ENCODE measurements around the gene PAPOLA.

Gene PAPOLA

GRCh38 chr14:96511146-96511545, 9.0 kb downstream of the PAPOLA start:
- no peak for DNase-seq (ENCODE audit: low read depth, low spot score)
- in situ Hi-C loops (cut with HindIII; ENCODE audit: low sequenced_read_pairs), result no loop called here
- H3K4me3 ChIP-seq (ENCODE audit: low read depth, low read length), result no peak overlapping the region
- TF ChIP-seq CTCF (IDR thresholded peaks at IDR 0.05; ENCODE audit: low read depth, low read length), result no peak

GRCh38 chr14:96511667-96512066, 9.5 kb downstream of the PAPOLA start:
- DNase-seq (ENCODE audit: low read depth, low spot score), result no peak
- TF ChIP-seq CTCF (IDR thresholded peaks at IDR 0.05; ENCODE audit: low read depth, low read length), result no peak
- in situ Hi-C loops (cut with HindIII; ENCODE audit: low sequenced_read_pairs), result no loop called here
- no peak overlapping the region for H3K4me3 ChIP-seq (ENCODE audit: low read depth, low read length)

- H3K4me3 ChIP-seq (ENCODE audit: low read depth, low read length), result no peak overlapping the region
- DNase-seq (ENCODE audit: low read depth, low spot score), result no peak
- no peak for TF ChIP-seq CTCF (IDR thresholded peaks at IDR 0.05; ENCODE audit: low read depth, low read length)
- in situ Hi-C loops (cut with HindIII; ENCODE audit: low sequenced_read_pairs), result no loop called here
Measured at GRCh38 chr14:96512122-96512521, 9.9 kb downstream of the PAPOLA start.

GRCh38 chr14:96512602-96513397, 10.6 kb downstream of the PAPOLA start:
- in situ Hi-C loops (cut with HindIII; ENCODE audit: low sequenced_read_pairs), result no loop called here
- no peak for DNase-seq (ENCODE audit: low read depth, low spot score)
- TF ChIP-seq CTCF (IDR thresholded peaks at IDR 0.05; ENCODE audit: low read depth, low read length), result no peak
- no peak overlapping the region for H3K4me3 ChIP-seq (ENCODE audit: low read depth, low read length)

GRCh38 chr14:96514694-96515093, 12.5 kb downstream of the PAPOLA start:
- in situ Hi-C loops (cut with HindIII; ENCODE audit: low sequenced_read_pairs), result no loop called here

DNA sequence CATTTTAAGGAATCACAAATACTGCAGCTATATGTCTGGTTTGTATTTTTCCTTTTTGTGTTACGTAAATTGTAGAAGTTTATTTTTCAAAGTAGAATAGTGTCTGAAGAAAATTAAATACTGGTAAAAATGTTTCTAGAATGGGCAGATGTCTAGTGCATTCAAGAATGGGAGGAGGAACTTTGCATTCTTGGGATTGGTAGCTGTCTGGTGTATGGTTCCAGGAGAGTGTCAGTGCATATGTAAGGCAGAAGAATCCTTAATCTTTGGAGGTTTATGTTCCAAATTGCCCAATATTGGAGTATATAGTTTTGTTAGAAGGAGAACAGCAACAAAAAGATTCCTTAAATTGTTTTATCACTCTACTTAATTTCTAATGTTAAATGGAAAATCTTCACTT, 13.5 kb downstream of the PAPOLA start:
- in situ Hi-C loops (cut with HindIII; ENCODE audit: low sequenced_read_pairs), result no loop called here
- no peak for TF ChIP-seq CTCF (IDR thresholded peaks at IDR 0.05; ENCODE audit: low read depth, low read length)
- DNase-seq (ENCODE audit: low read depth, low spot score), result no peak
- no peak overlapping the region for H3K4me3 ChIP-seq (ENCODE audit: low read depth, low read length)

More at GRCh38 chr14:96514694-96515093, 12.5 kb downstream of the PAPOLA start:
- TF ChIP-seq CTCF (IDR thresholded peaks at IDR 0.05; ENCODE audit: low read depth, low read length), result no peak
- no peak for DNase-seq (ENCODE audit: low read depth, low spot score)
- H3K4me3 ChIP-seq (ENCODE audit: low read depth, low read length), result no peak overlapping the region

All from astrocyte of the spinal cord (primary cell).